Endometrium (tissue), 2 donors: ENCODE measurements around the gene UBE2L6.
"Not testable (repeated sequence)": the region's sequence is repeated elsewhere in the genome, so short reads cannot be mapped to it uniquely, and the experiment has no call there.

Experiments used
- FAIRE-seq: peaks from 2 replicates; lab custom pipeline; 2012; peaks lifted over from hg19 to GRCh38; lab: Jason Lieb, UNC
- donor health status: control.
- donor health status: control.

UBE2L6 gene

GRCh38 chr11:57566905-57567514, 462 bp downstream of the UBE2L6 start:
- FAIRE-seq, result no peak

DNA sequence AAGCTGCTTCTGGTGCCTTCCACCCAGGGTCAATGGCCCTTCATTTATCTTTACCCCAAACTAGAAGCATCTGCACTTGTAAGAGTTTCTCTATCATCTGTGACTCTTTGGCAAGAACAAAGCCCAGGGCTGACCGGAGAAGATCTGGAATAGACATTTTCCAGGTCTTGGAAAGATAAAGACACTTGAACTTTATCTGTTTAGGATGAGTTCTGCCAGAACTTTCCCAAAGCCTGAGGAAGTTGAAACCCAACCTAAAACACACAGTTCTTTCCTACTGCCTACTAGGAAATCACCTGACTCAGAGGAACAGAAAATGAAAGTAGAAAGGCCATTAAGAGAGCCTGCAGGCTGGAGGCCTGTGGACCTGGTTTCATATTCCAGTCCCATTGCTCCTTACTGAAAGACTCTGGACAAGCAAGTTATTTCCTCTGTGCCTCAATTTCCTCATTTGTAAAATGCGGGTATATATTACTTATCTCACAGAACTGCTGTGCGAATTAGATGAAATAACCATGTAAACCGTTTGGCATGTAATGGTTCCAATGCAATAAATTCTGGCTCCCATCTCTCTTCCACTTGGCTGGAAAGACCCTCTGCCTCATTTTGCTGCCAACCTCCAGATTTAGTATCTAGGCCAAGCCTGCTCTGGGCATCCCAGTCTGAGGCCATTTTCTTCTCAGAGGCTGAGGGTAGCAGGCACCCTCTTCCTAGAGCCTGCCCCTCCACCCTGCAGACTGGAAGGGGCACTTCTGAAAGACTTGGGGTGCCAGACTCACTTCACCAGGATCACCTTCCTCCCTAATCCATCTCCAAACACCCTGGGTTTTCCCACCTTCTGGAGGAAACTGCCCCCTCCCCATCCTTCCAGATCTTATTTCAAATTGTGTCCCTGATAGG, 1.2 kb downstream of the UBE2L6 start:
- no peak for FAIRE-seq

- FAIRE-seq, result no peak
These were observed 4.9 kb downstream of the UBE2L6 start for GRCh38 chr11:57562596-57562995.

DNA sequence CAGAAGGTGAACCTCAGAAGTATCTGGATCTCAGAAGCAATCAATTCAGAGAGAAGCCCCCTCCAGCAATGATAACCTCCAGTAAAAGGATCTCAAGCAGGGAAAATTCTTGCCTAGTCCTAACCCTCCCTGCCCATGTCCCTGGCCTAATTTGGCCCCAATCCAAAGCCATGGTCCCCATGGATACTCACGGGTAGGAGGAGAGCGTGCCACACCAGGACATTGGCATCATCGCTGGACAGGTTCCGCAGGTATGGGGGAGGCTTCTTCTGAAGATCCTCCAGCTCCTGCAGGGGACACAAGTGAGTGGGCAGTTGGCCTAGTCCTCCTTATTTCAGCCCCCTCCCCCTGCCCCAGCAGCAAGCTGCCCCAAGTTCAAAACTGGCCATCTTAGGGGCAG, 7.3 kb downstream of the UBE2L6 start:
- FAIRE-seq, result no peak

DNA sequence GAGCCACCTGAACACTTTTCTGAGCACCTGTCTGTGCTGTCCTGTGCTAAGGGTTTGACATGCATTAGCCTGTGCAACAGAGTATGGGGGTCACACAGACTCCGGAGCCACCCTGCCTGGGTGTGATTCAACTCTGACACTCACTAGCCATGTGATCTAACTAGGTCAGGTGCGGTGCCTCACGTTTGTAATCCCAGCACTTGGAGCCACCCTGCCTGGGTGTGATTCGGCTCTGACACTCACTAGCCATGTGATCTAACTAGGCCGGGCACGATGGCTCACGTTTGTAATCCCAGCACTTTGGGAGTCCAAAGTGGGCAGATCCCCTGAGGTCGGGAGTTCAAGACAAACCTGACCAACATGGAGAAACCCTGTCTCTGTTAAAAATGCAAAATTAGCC, 11.4 kb downstream of the UBE2L6 start:
- no peak for FAIRE-seq

DNA sequence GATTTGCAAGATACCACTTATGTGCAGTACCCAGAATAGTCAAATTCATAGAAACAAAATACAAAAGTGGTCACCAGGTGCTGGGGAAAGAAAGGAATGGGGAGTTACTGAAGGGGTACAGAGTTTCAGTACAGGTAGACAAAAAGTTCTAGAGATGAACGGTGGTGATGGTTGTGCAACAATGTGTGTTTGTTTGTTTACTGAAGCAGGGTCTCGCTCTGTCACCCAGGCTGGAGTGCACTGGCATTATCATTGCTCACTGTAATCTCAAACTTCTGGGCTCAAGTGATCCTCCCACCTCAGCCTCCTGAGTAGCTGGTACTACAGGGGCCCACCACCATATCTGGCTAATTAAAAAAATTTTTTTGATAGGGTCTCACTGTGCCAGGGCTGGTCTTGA, 12.1 kb downstream of the UBE2L6 start:
- no peak for FAIRE-seq

DNA sequence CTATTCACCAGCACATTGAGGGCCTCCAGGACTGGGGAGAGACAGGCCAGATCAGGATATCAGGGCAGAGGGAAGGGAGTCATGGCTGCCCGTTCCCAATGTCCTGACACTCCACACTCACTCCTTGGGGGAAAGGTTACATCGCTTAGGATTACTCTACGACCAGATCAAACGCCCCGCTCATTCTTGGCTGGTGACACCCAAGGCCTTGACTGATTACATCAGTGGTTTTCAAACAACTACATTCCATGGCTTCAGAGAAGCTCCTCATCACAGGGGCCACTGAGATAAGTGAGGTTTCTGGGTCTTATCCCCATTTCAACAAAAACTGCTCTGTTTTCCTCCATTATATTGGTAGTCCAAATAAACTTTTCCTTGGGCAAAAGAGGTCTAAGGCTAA, 15.0 kb downstream of the UBE2L6 start:
- no peak for FAIRE-seq

DNA sequence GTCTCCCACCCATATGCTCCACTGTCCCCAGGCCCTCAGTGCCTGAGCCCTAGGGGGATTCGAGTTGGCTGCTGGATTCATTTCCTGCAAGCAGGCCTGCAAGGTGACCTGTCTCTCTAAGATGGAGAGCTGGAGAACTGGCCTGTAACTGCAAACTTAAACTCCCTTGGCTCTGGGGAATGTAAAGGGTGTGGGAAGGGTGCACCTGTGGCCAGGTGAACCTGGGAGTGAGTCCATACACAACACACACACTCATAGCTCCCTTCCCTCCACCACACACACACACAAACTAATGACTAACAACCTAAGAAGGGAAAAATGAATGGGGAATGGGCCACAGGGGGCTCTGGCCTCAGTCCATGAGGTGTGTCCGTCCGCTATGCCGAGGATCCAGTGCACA, 15.5 kb downstream of the UBE2L6 start:
- no peak for FAIRE-seq

DNA sequence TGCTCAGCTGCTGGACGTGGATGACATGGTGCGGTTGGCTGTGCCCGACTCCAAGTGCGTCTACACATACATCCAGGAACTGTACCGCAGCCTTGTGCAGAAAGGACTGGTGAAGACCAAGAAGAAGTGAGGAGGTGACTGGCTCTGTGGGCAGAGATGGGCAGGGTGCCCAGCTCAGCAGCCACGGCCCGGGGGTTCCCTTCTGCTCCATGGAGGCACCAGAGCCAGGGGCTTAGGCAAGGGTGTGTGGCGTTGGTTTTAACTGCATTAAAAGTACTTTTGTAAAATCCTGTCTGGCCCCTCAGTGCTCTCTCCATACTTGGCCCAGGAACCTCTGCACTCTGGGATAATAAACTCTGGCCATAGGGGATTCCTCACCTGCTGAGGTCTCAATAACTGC, 17.5 kb downstream of the UBE2L6 start:
- no peak for FAIRE-seq

DNA sequence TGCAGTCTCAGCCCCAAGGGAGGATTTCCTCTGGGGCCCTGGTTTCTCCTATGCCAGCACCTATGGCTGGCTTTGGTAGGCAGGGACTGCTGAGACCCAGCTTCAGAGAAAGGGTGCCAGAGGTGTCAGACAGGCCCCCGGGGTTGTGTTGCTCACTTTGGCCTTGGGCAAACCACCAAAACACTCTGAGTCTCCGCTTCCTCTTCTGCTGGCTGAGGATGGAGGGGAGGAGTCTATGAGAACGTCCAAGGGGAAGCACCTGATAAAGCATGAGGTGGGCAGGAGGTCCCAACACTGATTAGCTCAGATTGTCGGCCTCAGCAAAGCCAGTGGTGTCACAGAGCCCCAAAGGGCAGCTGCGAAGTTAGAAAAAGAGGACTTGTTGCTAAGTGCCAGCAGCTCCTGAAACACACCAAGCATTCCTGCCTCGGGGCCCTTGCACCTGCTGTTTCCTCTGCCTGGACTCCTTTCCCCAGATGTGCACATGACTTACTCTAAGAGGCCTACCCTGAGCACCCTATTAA, 19.6 kb downstream of the UBE2L6 start:
- FAIRE-seq, result no peak

GRCh38 chr11:57546869-57547475, 20.5 kb downstream of the UBE2L6 start:
- no peak for FAIRE-seq

GRCh38 chr11:57546451-57546850, 21.0 kb downstream of the UBE2L6 start:
- no peak for FAIRE-seq

DNA sequence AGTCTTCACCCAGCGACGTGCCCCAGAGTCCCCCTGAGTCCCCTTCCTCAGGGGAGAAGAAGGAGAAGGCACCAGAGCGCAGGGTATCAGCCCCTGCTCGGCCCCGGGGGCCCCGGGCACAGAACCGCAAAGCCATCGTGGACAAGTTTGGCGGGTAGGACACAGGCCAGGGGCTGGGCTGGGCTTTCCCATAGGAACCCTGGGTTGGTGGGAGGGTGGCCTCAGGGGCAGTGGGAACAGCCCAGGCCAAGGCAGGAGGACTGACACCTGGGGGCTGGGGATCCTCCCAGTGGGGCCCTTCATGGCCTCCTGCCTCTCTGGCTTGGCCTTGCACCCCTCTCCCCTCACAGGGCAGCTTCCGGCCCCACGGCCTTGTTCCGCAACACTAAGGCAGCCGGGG, 21.6 kb downstream of the UBE2L6 start:
- FAIRE-seq, result no peak

GRCh38 chr11:57544566-57544965, 22.9 kb downstream of the UBE2L6 start:
- FAIRE-seq, result no peak

- FAIRE-seq, result no peak
These were observed 23.9 kb downstream of the UBE2L6 start for GRCh38 chr11:57543593-57543992.

GRCh38 chr11:57542582-57542981, 24.9 kb downstream of the UBE2L6 start:
- no peak for FAIRE-seq

DNA sequence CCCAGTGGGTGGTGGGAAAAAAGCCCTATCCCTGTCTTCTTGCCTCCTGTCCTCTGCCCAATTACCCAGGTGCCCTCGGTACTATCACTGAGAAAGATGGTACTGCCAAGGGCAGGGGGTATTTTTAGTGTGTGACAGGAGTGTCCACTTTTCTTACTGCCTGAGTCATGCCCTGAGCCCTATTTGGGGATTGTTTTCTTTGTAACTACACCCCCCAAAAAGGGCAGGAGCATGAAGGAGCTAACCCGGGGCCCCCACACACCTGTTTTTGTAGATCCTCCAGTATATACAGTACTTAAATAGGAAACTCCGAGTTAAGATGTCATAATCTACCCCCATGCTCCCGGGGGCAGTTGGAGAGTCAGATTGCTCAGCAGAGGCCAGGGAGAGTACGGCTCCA, 26.3 kb downstream of the UBE2L6 start:
- no peak for FAIRE-seq

- no peak for FAIRE-seq
These were observed 28.1 kb downstream of the UBE2L6 start for GRCh38 chr11:57539342-57539741.

DNA sequence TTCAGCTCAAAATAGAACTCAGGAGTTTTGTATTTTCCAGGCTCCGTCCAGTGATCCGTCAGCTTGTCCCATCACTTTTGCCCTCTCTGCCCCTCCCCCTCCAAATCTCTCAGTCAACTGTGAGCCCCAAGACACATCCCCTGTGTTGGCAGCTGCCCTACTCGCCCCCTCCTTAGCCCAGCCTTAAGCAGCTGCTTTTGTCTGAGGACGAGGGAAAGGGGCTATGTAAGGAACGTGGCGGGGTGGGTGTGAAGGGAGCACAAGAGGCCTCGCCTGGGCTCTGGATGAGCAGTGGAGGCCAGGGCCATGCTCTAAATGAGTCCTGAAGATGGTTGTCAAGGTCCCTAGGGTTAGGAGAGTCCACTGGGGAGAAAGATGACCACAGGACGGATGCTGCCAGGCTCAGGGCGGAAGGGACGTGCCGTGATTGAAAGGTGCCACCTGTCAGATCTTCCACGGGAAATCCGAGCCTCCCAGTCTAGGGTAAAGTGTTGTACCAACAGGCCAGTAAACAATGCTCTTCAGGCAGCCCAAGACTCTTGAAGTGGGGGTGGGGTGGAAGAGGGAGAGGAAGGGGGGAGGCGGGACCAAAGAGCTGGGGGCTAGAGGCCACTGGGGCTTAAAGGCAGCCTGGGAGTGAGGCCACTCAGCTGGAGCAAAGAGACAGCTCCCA, 30.4 kb downstream of the UBE2L6 start, which contains the start of gene SMTNL1:
Gene SMTNL1, plus strand, starts transcription at position 649 of the 673 bp plus-strand sequence. CDS start 5,048 bp downstream, outside the sequence.
- FAIRE-seq, result no peak

- FAIRE-seq, result not testable (repeated sequence)
These were observed 33.0 kb downstream of the UBE2L6 start for GRCh38 chr11:57534449-57534848.

- FAIRE-seq, result peak; percentile 96
These were observed 36.6 kb downstream of the UBE2L6 start, which contains the start of gene TIMM10 for GRCh38 chr11:57530596-57531507. Gene TIMM10, minus strand, starts transcription at chr11:57530754. Its CDS starts 565 bp downstream, at chr11:57530189.
